Ovary (tissue), 9 donors: ENCODE data around the gene C11orf87. TPM values are rescaled to one million over a fixed set of nuclear protein-coding genes. Genes with fewer than 3 reads are reported as not detected.

ENCODE experiments used
- DNase-seq, 5 donors: peaks; one replicate each; pipeline ENCODE4 v3.0.0-alpha.2; 2019 to 2020
- H3K27ac ChIP-seq, 2 donors: fragments of 200-600 bp; one replicate each; pipeline versions ENCODE4 v1.5.1 to v1.8.0; 2019 to 2022
- H3K27me3 ChIP-seq: fragments of 200-600 bp; one replicate; pipeline ENCODE4 v1.8.0; 2022
- H3K36me3 ChIP-seq: fragments of 200-600 bp; sonication (generic); one replicate; pipeline ENCODE4 v1.5.1; 2019
- H3K4me1 ChIP-seq: one replicate; pipeline ENCODE4 v1.8.1; 2013; ENCODE audit warnings: mild to moderate bottlenecking, moderate library complexity; ENCODE audit not compliant: insufficient read depth
- H3K4me3 ChIP-seq: fragments of 200-600 bp; sonication (generic); one replicate; pipeline ENCODE4 v1.5.1; 2017
- H3K9me3 ChIP-seq, 2 donors: fragments of 200-600 bp in 1 of 2; sonication (generic) in 1 of 2; one replicate each; pipeline versions ENCODE4 v1.5.1 to v1.8.1; 2013 to 2019; ENCODE audit warnings: mild to moderate bottlenecking in 1 of 2, moderate library complexity in 1 of 2
- CTCF ChIP-seq, 3 donors: fragments of 450-650 bp in 2 of 3; fragments of 200-600 bp in 1 of 3; IDR thresholded peaks; one replicate each; pipeline versions ENCODE4 v1.5.1 to v1.8.0; 2016 to 2022; ENCODE audit warnings: antibody characterized with exemption in 3 of 3, mild to moderate bottlenecking in 1 of 3
- EP300 ChIP-seq: sonication (generic); formaldehyde crosslinking; IDR thresholded peaks from one replicate; pipeline ENCODE4 v1.6.1; 2017; ENCODE audit warnings: antibody characterized with exemption
- POLR2A ChIP-seq: fragments of 450-650 bp; IDR thresholded peaks from one replicate; pipeline ENCODE4 v1.6.1; 2017; ENCODE audit warnings: antibody characterized with exemption, mild to moderate bottlenecking, moderate library complexity
- WGBS, 3 donors: extraction: QIAGEN DNeasy Blood & Tissue Kit in 1 of 3; methylation state at CpG; one replicate each; pipeline versions ENCODE4 v1.1.5 to v1.1.7; 2013 to 2017; 5-methylcytosine and 5-hydroxymethylcytosine counted together
- intact Hi-C, 4 donors: fragments of 100-400 bp; cut with DNase I; formaldehyde crosslinking; loops; one replicate each; pipeline versions ENCODE4 v1.11.0 to v1.15.1; 2022 to 2023
- polyA plus RNA-seq, 2 donors: library from polyadenylated mRNA; stranded (reverse); fragments of 200-250 nt in 1 of 2; fragments of 350-450 nt in 1 of 2; fragmentation: Illumina TruSeq in 1 of 2; extraction: RNeasy Lipid Tissue Mini Kit (QIAGEN cat#74804) in 1 of 2; gene quantifications; one replicate each; pipeline ENCODE4 v1.2.3, GENCODE V29; 2013 to 2014
- total RNA-seq, 7 donors: library from RNA; depleted of rRNA in 2 of 7; stranded (reverse); fragments of >200 nt in 2 of 7; fragmentation: NEBNext Ultra II Directional in 3 of 7; extraction: Animal tissue kit (Norgen Biotek cat#: 25700) in 3 of 7; gene quantifications; one replicate each; pipeline versions ENCODE4 v1.1.0 to v1.2.4, GENCODE V29; 2016 to 2023
- donor health status: DM: no; HTN: no; CAD: no; lungs with moderate emphysema.
- donor health status: DM: no; HTN: no; CAD: no.
- donor health status: Bipolar disorder and iron deficiency.
- donor health status: DM: yes; HTN: yes; CAD: no.
- donor health status: DM: no; HTN: no; CAD: no.
- donor health status: DM: yes; HTN: yes; CAD: no.

Gene C11orf87
- total and polyA plus RNA-seq, 9 donors, result 0.05 TPM; not detected in 8

- 11 to 14% (median 13%) methylated on average over 35 to 45 of the region's 45 CpGs for WGBS, 3 donors
- Histone ChIP-seq H3K9me3 (no peaks in the 10 kb centered on the region), H3K4me3 (no peak overlapping the region), H3K27ac (no peak overlapping the region), H3K36me3 (no peaks in the 10 kb centered on the region), H3K27me3 (no peaks in the 10 kb centered on the region), H3K4me1 (no peaks in the 10 kb centered on the region)
- intact Hi-C loops, result no loop called here
- DNase-seq, result no peak
- TF ChIP-seq CTCF (IDR thresholded peaks at IDR 0.05), result no peak
- TF ChIP-seq EP300, result no peak
- no peak for TF ChIP-seq POLR2A
These were observed 1.6 kb downstream of the C11orf87 start for GRCh38 chr11:109423466-109424190.

GRCh38 chr11:109424901-109425300, 2.9 kb downstream of the C11orf87 start:
- Histone ChIP-seq H3K9me3 (no peaks in the 10 kb centered on the region), H3K36me3 (no peaks in the 10 kb centered on the region), H3K4me3 (no peak overlapping the region), H3K27me3 (no peaks in the 10 kb centered on the region), H3K27ac (no peak overlapping the region), H3K4me1 (no peaks in the 10 kb centered on the region)
- 16 to 22% (median 18%) methylated on average over 10 of the region's 10 CpGs for WGBS, 3 donors
- intact Hi-C loops, result no loop called here
- DNase-seq, result no peak
- TF ChIP-seq POLR2A, result no peak
- no peak for TF ChIP-seq CTCF (IDR thresholded peaks at IDR 0.05)
- TF ChIP-seq EP300, result no peak

GRCh38 chr11:109425554-109425953, 3.6 kb downstream of the C11orf87 start:
- WGBS, 3 donors, result 47 to 56% (median 55%) methylated on average over 2 of the region's 2 CpGs
- intact Hi-C loops, result no loop called here
- H3K27ac ChIP-seq, result no peak overlapping the region
- TF ChIP-seq POLR2A, result no peak
- TF ChIP-seq CTCF (IDR thresholded peaks at IDR 0.05), result no peak
- TF ChIP-seq EP300, result no peak
- no peaks in the 10 kb centered on the region for H3K4me1 ChIP-seq
- H3K9me3 ChIP-seq, result no peaks in the 10 kb centered on the region
- DNase-seq, result no peak
- H3K27me3 ChIP-seq, result no peaks in the 10 kb centered on the region
- H3K36me3 ChIP-seq, result no peaks in the 10 kb centered on the region
- H3K4me3 ChIP-seq, result no peak overlapping the region

- Histone ChIP-seq H3K4me3 (no peak overlapping the region), H3K36me3 (no peaks in the 10 kb centered on the region), H3K9me3 (no peaks in the 10 kb centered on the region), H3K27ac (no peak overlapping the region), H3K27me3 (no peaks in the 10 kb centered on the region), H3K4me1 (no peaks in the 10 kb centered on the region)
- TF ChIP-seq POLR2A (no peak), EP300 (no peak), CTCF (IDR thresholded peaks at IDR 0.05) (no peak)
- WGBS, 3 donors, result 65 to 72% (median 66%) methylated on average over 4 of the region's 4 CpGs
- DNase-seq, result no peak
- intact Hi-C loops, result no loop called here
These were observed 4.7 kb downstream of the C11orf87 start for GRCh38 chr11:109426442-109427240.
